Measurements from ENCODE around the gene C14orf119. TPM values are rescaled to one million over a fixed set of nuclear protein-coding genes. Genes with fewer than 3 reads are reported as not detected.
A peak's percentile ranks its signal among the peaks of the same experiment; 100 is the strongest.

Gene C14orf119
- total and polyA plus RNA-seq, 9 of the 15 experiments (the other 6 are each of a cell fraction or from before 2014, with no cell fraction given) = 36.7 to 251 (median 51.8) TPM

GRCh38 chr14:23056956-23057756, 38.1 kb upstream of the C14orf119 start, which contains the start of gene CDH24 (continued):
- TF ChIP-seq KLF13 (tag; IDR thresholded peaks at IDR 0.05; ENCODE audit: borderline replicate concordance, low read depth) (no peak), C11orf30 (IDR thresholded peaks at IDR 0.05; ENCODE audit: low read depth) (no peak), TCF3 (CRISPR knock-in tag; IDR thresholded peaks at IDR 0.05) (no peak), ELF2 (CRISPR knock-in tag; IDR thresholded peaks at IDR 0.05) (no peak), MLX (CRISPR knock-in tag; conservative IDR thresholded peaks at IDR 0.05) (no peak), SMAD1 (IDR thresholded peaks at IDR 0.05; ENCODE audit: low read depth, low read length, partially characterized antibody) (no peak), ZNF134 (CRISPR knock-in tag; conservative IDR thresholded peaks at IDR 0.05) (no peak), STAT5B (CRISPR knock-in tag; IDR thresholded peaks at IDR 0.05) (no peak), HNRNPL (IDR thresholded peaks at IDR 0.05; ENCODE audit: low read depth, low read length) (0 out of 2 replicates have a peak, but pooled peaks have one; percentile 18), STAT6 (CRISPR knock-in tag; IDR thresholded peaks at IDR 0.05) (no peak), ATF4 (CRISPR knock-in tag; IDR thresholded peaks at IDR 0.05) (no peak), FOXA3 (CRISPR knock-in tag; conservative IDR thresholded peaks at IDR 0.05 in 1 of 2, IDR thresholded peaks at IDR 0.05 in 1 of 2) (no peak), PCBP2 (IDR thresholded peaks at IDR 0.05; ENCODE audit: low read depth, low read length, poor library complexity, severe bottlenecking) (peak; percentile 23), MYNN (IDR thresholded peaks at IDR 0.05) (no peak), MYNN (CRISPR knock-in tag; IDR thresholded peaks at IDR 0.05) (no peak), CXXC5 (CRISPR knock-in tag; IDR thresholded peaks at IDR 0.05) (peak; percentile 84), SMC3 (conservative IDR thresholded peaks at IDR 0.05; ENCODE audit: insufficient read depth, low read depth, low read length) (no peak), LARP7 (IDR thresholded peaks at IDR 0.05) (peak; percentile 89; the same call in 1 of the 2 replicates), GMEB1 (CRISPR knock-in tag; IDR thresholded peaks at IDR 0.05) (peak; percentile 11; the same call in 1 of the 2 replicates), ZNF263 (CRISPR knock-in tag; IDR thresholded peaks at IDR 0.05; ENCODE audit: borderline replicate concordance) (no peak), ZNF668 (CRISPR knock-in tag; IDR thresholded peaks at IDR 0.05) (no peak), SMAD2 (IDR thresholded peaks at IDR 0.05; ENCODE audit: low read depth, low read length) (no peak)

Data from K562 (cell line).